Vagina (tissue), 2 donors: ENCODE results near the gene ABHD12.

ENCODE experiments used
- CTCF ChIP-seq, 3 experiments: fragments of 450-650 bp in 2 of 3; fragments of 200-600 bp in 1 of 3; sonication (generic) in 1 of 3; IDR thresholded peaks; one replicate each; pipeline ENCODE4 v1.5.1; 2017 to 2019; ENCODE audit warnings: antibody characterized with exemption in 3 of 3, mild to moderate bottlenecking in 2 of 3, moderate library complexity in 2 of 3
- POLR2A ChIP-seq, 2 donors: fragments of 450-650 bp; IDR thresholded peaks; one replicate each; pipeline ENCODE4 v1.6.1; 2017; ENCODE audit warnings: antibody characterized with exemption in 2 of 2, mild to moderate bottlenecking in 2 of 2, moderate library complexity in 2 of 2
- POLR2AphosphoS5 ChIP-seq, 2 donors: sonication (generic); formaldehyde crosslinking; IDR thresholded peaks; one replicate each; pipeline ENCODE4 v1.9.0; 2017; ENCODE audit warnings: antibody characterized with exemption in 2 of 2, mild to moderate bottlenecking in 2 of 2, low read depth in 1 of 2; ENCODE audit not compliant: insufficient read depth in 1 of 2

- TF ChIP-seq CTCF (IDR thresholded peaks at IDR 0.05) (no peak), POLR2A (IDR thresholded peaks at IDR 0.05) (no peak), POLR2AphosphoS5 (IDR thresholded peaks at IDR 0.05; ENCODE audit: insufficient read depth in 1 of 2, low read depth in 1 of 2) (no peak)
Measured at GRCh38 chr20:25341716-25342680, 48.6 kb downstream of the ABHD12 start.
